Progenitor cell of endocrine pancreas (in vitro differentiated cells): ENCODE results near the gene TAOK2. TPM values are rescaled to one million over a fixed set of nuclear protein-coding genes. Genes with fewer than 3 reads are reported as not detected.

Experiments used
- DNase-seq: peaks from one replicate; pipeline ENCODE4 v3.0.0; 2021; ENCODE audit warnings: low spot score; ENCODE audit not compliant: unreplicated experiment
- H3K27ac Mint-ChIP-seq: 2 replicates; pipeline ENCODE4 v1.8.0; 2021; ENCODE audit warnings: mild to moderate bottlenecking, moderate library complexity, mixed read lengths
- H3K27me3 Mint-ChIP-seq: 2 replicates; pipeline ENCODE4 v1.8.0; 2021; ENCODE audit warnings: mixed read lengths
- H3K36me3 Mint-ChIP-seq: 2 replicates; pipeline ENCODE4 v1.8.0; 2022; ENCODE audit warnings: mixed read lengths; ENCODE audit not compliant: insufficient read depth
- H3K4me1 Mint-ChIP-seq: 2 replicates; pipeline ENCODE4 v1.8.0; 2021; ENCODE audit warnings: low read depth, mixed read lengths
- H3K4me3 Mint-ChIP-seq: 2 replicates; pipeline ENCODE4 v1.8.0; 2021; ENCODE audit warnings: low read depth, mild to moderate bottlenecking, moderate library complexity, mixed read lengths
- H3K9me3 Mint-ChIP-seq: 2 replicates; pipeline ENCODE4 v1.8.0; 2021; ENCODE audit warnings: low read depth, mixed read lengths
- CTCF ChIP-seq: fragments of 200-600 bp; sonication (generic); IDR thresholded peaks from one replicate; pipeline ENCODE4 v1.5.0; 2021; ENCODE audit warnings: antibody characterized with exemption, mild to moderate bottlenecking; ENCODE audit not compliant: unreplicated experiment
- total RNA-seq: library from RNA; stranded (reverse); gene quantifications from 2 replicates; pipeline ENCODE4 v1.2.1, GENCODE V29; 2021

The TAOK2 gene
- total RNA-seq, 1 donor from 2014 or later: 54.0 TPM

GRCh38 chr16:29983420-29984136 lies 9.9 kb downstream of the TAOK2 start:
- Mint-ChIP-seq H3K9me3 (no peaks in the 10 kb centered on the region), H3K4me3 (no peak overlapping the region), H3K27me3 (no peaks in the 10 kb centered on the region), H3K36me3 (peaks cover 24% of the 10 kb centered on the region), H3K4me1 (no peaks in the 10 kb centered on the region), H3K27ac (no peak overlapping the region)
- TF ChIP-seq CTCF: no peak
- no peak for DNase-seq

DNA sequence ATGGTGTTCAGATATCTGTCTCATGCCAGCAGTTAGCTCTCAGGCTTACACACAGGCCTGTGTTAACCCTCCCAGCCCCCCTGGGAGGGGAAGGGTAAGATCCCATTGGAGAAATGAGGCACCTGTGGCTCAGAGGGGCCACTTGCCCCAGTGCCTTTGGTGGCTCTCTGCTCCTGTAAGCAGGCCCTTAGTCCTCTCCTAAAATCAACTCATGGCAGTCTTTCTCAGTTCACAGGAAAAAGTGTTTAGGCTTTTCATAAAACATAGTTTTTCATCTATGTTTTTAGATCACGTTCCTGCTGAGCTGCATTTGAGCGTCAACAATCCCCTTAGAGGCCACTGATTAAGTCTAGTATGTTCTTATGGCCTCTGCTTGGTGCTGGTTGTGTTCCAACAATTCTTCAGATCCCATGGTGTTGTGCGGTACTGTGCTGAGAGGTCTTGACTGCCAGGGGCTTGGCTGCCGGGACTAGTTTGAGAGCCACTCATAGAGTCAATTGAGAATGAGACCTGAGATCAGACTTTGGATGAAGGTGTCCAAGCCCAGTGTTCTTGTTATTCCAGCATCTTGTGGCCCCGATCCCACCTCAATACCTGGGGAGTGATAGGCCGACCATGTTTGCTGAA lies 10.6 kb downstream of the TAOK2 start:
- no peak for TF ChIP-seq CTCF
- no peak for DNase-seq
- H3K36me3 Mint-ChIP-seq: peaks cover 27% of the 10 kb centered on the region
- no peaks in the 10 kb centered on the region for H3K27me3 Mint-ChIP-seq
- H3K4me3 Mint-ChIP-seq: no peak overlapping the region
- no peak overlapping the region for H3K27ac Mint-ChIP-seq
- no peaks in the 10 kb centered on the region for H3K9me3 Mint-ChIP-seq
- no peaks in the 10 kb centered on the region for H3K4me1 Mint-ChIP-seq

GRCh38 chr16:29984764-29985147 lies 11.1 kb downstream of the TAOK2 start:
- no peak for DNase-seq
- Mint-ChIP-seq H3K4me1 (no peaks in the 10 kb centered on the region), H3K36me3 (peaks cover 27% of the 10 kb centered on the region), H3K9me3 (no peaks in the 10 kb centered on the region), H3K27ac (no peak overlapping the region), H3K4me3 (no peak overlapping the region), H3K27me3 (no peaks in the 10 kb centered on the region)
- TF ChIP-seq CTCF: no peak

GRCh38 chr16:29985271-29985811 lies 11.7 kb downstream of the TAOK2 start:
- Mint-ChIP-seq H3K27me3 (no peaks in the 10 kb centered on the region), H3K4me3 (no peak overlapping the region), H3K4me1 (no peaks in the 10 kb centered on the region), H3K27ac (no peak overlapping the region), H3K9me3 (no peaks in the 10 kb centered on the region), H3K36me3 (peaks cover 25% of the 10 kb centered on the region)
- TF ChIP-seq CTCF: no peak
- no peak for DNase-seq

GRCh38 chr16:29986231-29986630 lies 12.6 kb downstream of the TAOK2 start:
- H3K27ac Mint-ChIP-seq: no peak overlapping the region
- H3K27me3 Mint-ChIP-seq: no peaks in the 10 kb centered on the region
- no peaks in the 10 kb centered on the region for H3K9me3 Mint-ChIP-seq
- no peaks in the 10 kb centered on the region for H3K4me1 Mint-ChIP-seq
- H3K36me3 Mint-ChIP-seq: peaks cover 22% of the 10 kb centered on the region
- no peak for TF ChIP-seq CTCF
- DNase-seq: no peak
- H3K4me3 Mint-ChIP-seq: no peak overlapping the region
